Measurements from ENCODE around the gene TMEM222. TPM values are rescaled to one million over a fixed set of nuclear protein-coding genes. Genes with fewer than 3 reads are reported as not detected.
A peak's percentile ranks its signal among the peaks of the same experiment; 100 is the strongest.

The TMEM222 gene
- total RNA-seq, 1 experiment from 2014 or later, result 28.7 TPM

- TF ChIP-seq PREB (CRISPR knock-in tag; IDR thresholded peaks at IDR 0.05; ENCODE audit: borderline replicate concordance) (no peak), NFATC4 (CRISPR knock-in tag; IDR thresholded peaks at IDR 0.05) (no peak), NR3C1 (CRISPR knock-in tag; conservative IDR thresholded peaks at IDR 0.05; ENCODE audit: low read depth) (no peak), ATF2 (CRISPR knock-in tag; IDR thresholded peaks at IDR 0.05; ENCODE audit: borderline replicate concordance, low read depth) (no peak), ZBTB21 (CRISPR knock-in tag; IDR thresholded peaks at IDR 0.05; ENCODE audit: borderline replicate concordance) (no peak)
These were observed 16.8 kb downstream of the TMEM222 start (continued) for GRCh38 chr1:27338751-27339150.

GRCh38 chr1:27339213-27339612 lies 17.2 kb downstream of the TMEM222 start:
- Mint-ChIP-seq H3K27ac (peak overlapping the region; percentile 25; the same call in 1 of the 2 replicates), H3K9me3 (no peaks in the 10 kb centered on the region), H3K27me3 (ENCODE audit: low read depth) (peaks cover 2% of the 10 kb centered on the region; the same call in 1 of the 2 replicates), H3K4me3 (no peak overlapping the region), H3K36me3 (peaks cover 7% of the 10 kb centered on the region; the same call in 1 of the 2 replicates), H3K4me1 (peaks cover 39% of the 10 kb centered on the region)
- no peak for DNase-seq (ENCODE audit: low spot score)
- no peak for ATAC-seq
- TF ChIP-seq SOX15 (CRISPR knock-in tag; IDR thresholded peaks at IDR 0.05), result no peak
- no peak for TF ChIP-seq NR2C2 (CRISPR knock-in tag; IDR thresholded peaks at IDR 0.05)
- no peak for TF ChIP-seq JAZF1 (CRISPR knock-in tag; IDR thresholded peaks at IDR 0.05)
- no peak for TF ChIP-seq ZSCAN18 (CRISPR knock-in tag; IDR thresholded peaks at IDR 0.05)
- TF ChIP-seq ZNF121 (CRISPR knock-in tag; IDR thresholded peaks at IDR 0.05), result no peak
- no peak for TF ChIP-seq CBFB (CRISPR knock-in tag; IDR thresholded peaks at IDR 0.05; ENCODE audit: low read depth)
- TF ChIP-seq PRDM15 (CRISPR knock-in tag; IDR thresholded peaks at IDR 0.05), result no peak
- no peak for TF ChIP-seq ELF4 (CRISPR knock-in tag; IDR thresholded peaks at IDR 0.05; ENCODE audit: low read depth)
- TF ChIP-seq ATF3 (CRISPR knock-in tag; conservative IDR thresholded peaks at IDR 0.05), result no peak
- TF ChIP-seq ZNF317 (CRISPR knock-in tag; IDR thresholded peaks at IDR 0.05; ENCODE audit: borderline replicate concordance, low read depth), result no peak
- ChIA-PET CTCF (interaction anchor here (0.6 to 1.4 kb wide), 7 partner anchors 9 to 43 kb away, joined by 3 to 4 read pairs (median 3); no protein-coding TSS in a partner anchor), POLR2A (no interaction called here)
